ENCODE results near the gene ZNF775. TPM values are rescaled to one million over a fixed set of nuclear protein-coding genes. Genes with fewer than 3 reads are reported as not detected.
A peak's percentile ranks its signal among the peaks of the same experiment; 100 is the strongest.

Gene ZNF775
- total RNA-seq, 1 donor from 2014 or later: 10.1 TPM

- Histone ChIP-seq H3K4me3 (ENCODE audit: low read depth, low read length) (no peak overlapping the region), H3K27me3 (ENCODE audit: control insufficient read depth, insufficient read depth, low read length) (no peaks in the 10 kb centered on the region), H3K36me3 (ENCODE audit: control insufficient read depth, insufficient read depth, low read length) (no peaks in the 10 kb centered on the region)
- TF ChIP-seq CTCF (IDR thresholded peaks at IDR 0.05; ENCODE audit: insufficient read depth, low read length, poor library complexity, severe bottlenecking): no peak
- no peak for DNase-seq (ENCODE audit: low read depth)
These were observed 23.5 kb upstream of the ZNF775 start for GRCh38 chr7:150355666-150356059.

GRCh38 chr7:150356265-150356897, 22.7 kb upstream of the ZNF775 start:
- DNase-seq (ENCODE audit: low read depth): no peak
- Histone ChIP-seq H3K4me3 (ENCODE audit: low read depth, low read length) (no peak overlapping the region), H3K27me3 (ENCODE audit: control insufficient read depth, insufficient read depth, low read length) (no peaks in the 10 kb centered on the region), H3K36me3 (ENCODE audit: control insufficient read depth, insufficient read depth, low read length) (no peaks in the 10 kb centered on the region)
- peak; percentile 61 for TF ChIP-seq CTCF (IDR thresholded peaks at IDR 0.05; ENCODE audit: insufficient read depth, low read length, poor library complexity, severe bottlenecking)

- Histone ChIP-seq H3K36me3 (ENCODE audit: control insufficient read depth, insufficient read depth, low read length) (no peaks in the 10 kb centered on the region), H3K27me3 (ENCODE audit: control insufficient read depth, insufficient read depth, low read length) (no peaks in the 10 kb centered on the region), H3K4me3 (ENCODE audit: low read depth, low read length) (no peak overlapping the region)
- no peak for DNase-seq (ENCODE audit: low read depth)
- TF ChIP-seq CTCF (IDR thresholded peaks at IDR 0.05; ENCODE audit: insufficient read depth, low read length, poor library complexity, severe bottlenecking): no peak
These were observed 21.9 kb upstream of the ZNF775 start for GRCh38 chr7:150357270-150357669.

- no peak for DNase-seq (ENCODE audit: low read depth)
- Histone ChIP-seq H3K36me3 (ENCODE audit: control insufficient read depth, insufficient read depth, low read length) (no peaks in the 10 kb centered on the region), H3K4me3 (ENCODE audit: low read depth, low read length) (no peak overlapping the region), H3K27me3 (ENCODE audit: control insufficient read depth, insufficient read depth, low read length) (no peaks in the 10 kb centered on the region)
- TF ChIP-seq CTCF (IDR thresholded peaks at IDR 0.05; ENCODE audit: insufficient read depth, low read length, poor library complexity, severe bottlenecking): no peak
These were observed 21.2 kb upstream of the ZNF775 start for GRCh38 chr7:150357771-150358427.

- DNase-seq (ENCODE audit: low read depth): no peak
- Histone ChIP-seq H3K4me3 (ENCODE audit: low read depth, low read length) (no peak overlapping the region), H3K36me3 (ENCODE audit: control insufficient read depth, insufficient read depth, low read length) (no peaks in the 10 kb centered on the region), H3K27me3 (ENCODE audit: control insufficient read depth, insufficient read depth, low read length) (no peaks in the 10 kb centered on the region)
- TF ChIP-seq CTCF (IDR thresholded peaks at IDR 0.05; ENCODE audit: insufficient read depth, low read length, poor library complexity, severe bottlenecking): no peak
These were observed 20.7 kb upstream of the ZNF775 start for GRCh38 chr7:150358433-150358832.
